Thyroid gland (tissue), 4 donors: ENCODE data around the gene PLPP1.

ENCODE experiments used
- CTCF ChIP-seq, 6 experiments: fragments of 200-600 bp in 3 of 6; fragments of 450-650 bp in 3 of 6; sonication (generic) in 3 of 6; IDR thresholded peaks; one replicate each; pipeline ENCODE4 v1.5.1; 2016 to 2019; ENCODE audit warnings: antibody characterized with exemption in 6 of 6, mild to moderate bottlenecking in 2 of 6, inconsistent platforms in 1 of 6, moderate library complexity in 1 of 6
- POLR2A ChIP-seq, 2 donors: fragments of 450-650 bp; IDR thresholded peaks; one replicate each; pipeline ENCODE4 v1.6.1; 2017; ENCODE audit warnings: antibody characterized with exemption in 2 of 2, mild to moderate bottlenecking in 2 of 2, moderate library complexity in 1 of 2

DNA sequence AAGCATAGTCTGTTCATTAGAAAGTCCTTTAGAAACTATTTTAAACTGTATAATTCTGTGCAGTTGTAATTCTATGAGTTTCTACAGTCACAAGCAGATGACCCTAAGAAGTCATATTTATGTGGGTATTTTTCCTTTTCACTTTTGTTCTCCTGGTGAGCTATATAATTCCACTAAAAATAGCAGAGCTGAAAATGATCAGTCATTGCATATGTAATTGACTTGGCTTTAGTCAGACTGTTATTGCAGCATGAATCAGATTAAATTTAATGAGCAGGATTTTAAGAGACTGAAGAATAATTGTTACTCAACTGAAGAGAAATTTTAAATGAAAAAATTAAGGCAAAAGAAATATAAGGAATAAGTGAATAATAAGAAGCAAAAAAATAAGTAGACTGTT is 118.5 kb downstream of the PLPP1 start:
- TF ChIP-seq POLR2A (IDR thresholded peaks at IDR 0.05), result no peak
- no peak for TF ChIP-seq CTCF (IDR thresholded peaks at IDR 0.05)
